HG02870 (cell line): ENCODE measurements around the gene HDAC1.

ENCODE experiments used
- ATAC-seq: cut with Tn5 transposase; IDR thresholded peaks from one replicate; pipeline ENCODE4 v1.9.1; 2021; ENCODE audit warnings: mild to moderate bottlenecking, moderate library complexity; ENCODE audit not compliant: unreplicated experiment

The HDAC1 gene

GRCh38 chr1:32321712-32322291 is 29.9 kb downstream of the HDAC1 start:
- ATAC-seq, result no peak

GRCh38 chr1:32327204-32327603 is 35.3 kb downstream of the HDAC1 start:
- ATAC-seq, result no peak

GRCh38 chr1:32329931-32330466 is 38.1 kb downstream of the HDAC1 start:
- no peak for ATAC-seq

- ATAC-seq, result no peak
Measured at GRCh38 chr1:32330558-32331151, 38.8 kb downstream of the HDAC1 start.

- ATAC-seq, result no peak
Measured at GRCh38 chr1:32331549-32331948, 39.7 kb downstream of the HDAC1 start.

- ATAC-seq, result no peak
Measured at GRCh38 chr1:32332290-32333079, 40.6 kb downstream of the HDAC1 start.

GRCh38 chr1:32333251-32333963 is 41.5 kb downstream of the HDAC1 start:
- ATAC-seq, result no peak

- ATAC-seq, result no peak
Measured at GRCh38 chr1:32334274-32334861, 42.5 kb downstream of the HDAC1 start.

- ATAC-seq, result no peak
Measured at GRCh38 chr1:32334864-32335534, 43.1 kb downstream of the HDAC1 start.

- ATAC-seq, result no peak
Measured at GRCh38 chr1:32335535-32335789, 43.6 kb downstream of the HDAC1 start.

- no peak for ATAC-seq
Measured at GRCh38 chr1:32335790-32336590, 44.1 kb downstream of the HDAC1 start, which contains the start of gene MARCKSL1. Gene MARCKSL1, minus strand, starts transcription at chr1:32336233. Its CDS starts 200 bp downstream, at chr1:32336033.

GRCh38 chr1:32336591-32336932 is 44.7 kb downstream of the HDAC1 start:
- no peak for ATAC-seq

- no peak for ATAC-seq
Measured at GRCh38 chr1:32336963-32337675, 45.2 kb downstream of the HDAC1 start.

GRCh38 chr1:32337855-32338636 is 46.2 kb downstream of the HDAC1 start:
- ATAC-seq, result no peak

GRCh38 chr1:32338637-32339145 is 46.8 kb downstream of the HDAC1 start:
- ATAC-seq, result no peak

- ATAC-seq, result no peak
Measured at GRCh38 chr1:32339363-32339978, 47.6 kb downstream of the HDAC1 start.

GRCh38 chr1:32341186-32341757 is 49.4 kb downstream of the HDAC1 start:
- no peak for ATAC-seq
